Keratinocyte (primary cell): ENCODE results near the gene UBE2QL1. TPM values are rescaled to one million over a fixed set of nuclear protein-coding genes. Genes with fewer than 3 reads are reported as not detected.

ENCODE experiments used
- DNase-seq: peaks from one replicate; pipeline ENCODE4 v3.0.0-alpha.2; 2011; ENCODE audit warnings: low read depth, missing footprints, low spot score
- FAIRE-seq: peaks from 2 replicates; lab custom pipeline; 2011; peaks lifted over from hg19 to GRCh38; lab: Jason Lieb, UNC
- H2AFZ ChIP-seq: 2 replicates; pipeline ENCODE4 v1.6.0; 2012; ENCODE audit warnings: low read length, control low read depth, inconsistent platforms; ENCODE audit not compliant: control insufficient read depth
- H3K27ac ChIP-seq: 2 replicates; pipeline ENCODE4 v1.5.1; 2011; ENCODE audit warnings: low read length; ENCODE audit not compliant: control insufficient read depth, insufficient read depth
- H3K27me3 ChIP-seq: 3 replicates; pipeline ENCODE4 v1.6.0; 2011; ENCODE audit warnings: low read length; ENCODE audit not compliant: control insufficient read depth, insufficient read depth; ENCODE audit errors: extremely low read depth
- H3K36me3 ChIP-seq, 2 experiments: 2 replicates in 1 of 2; 3 replicates in 1 of 2; pipeline ENCODE4 v1.5.1; 2011; ENCODE audit warnings: low read length in 2 of 2, mild to moderate bottlenecking in 1 of 2; ENCODE audit not compliant: control insufficient read depth in 2 of 2, insufficient read depth in 2 of 2; ENCODE audit errors: extremely low read depth in 1 of 2
- H3K4me1 ChIP-seq: 3 replicates; pipeline ENCODE4 v1.5.1; 2011; ENCODE audit warnings: low read length; ENCODE audit not compliant: control insufficient read depth, insufficient read depth; ENCODE audit errors: extremely low read depth
- H3K4me2 ChIP-seq: 3 replicates; pipeline ENCODE4 v1.6.0; 2011; ENCODE audit warnings: low read depth, low read length; ENCODE audit not compliant: control insufficient read depth, insufficient read depth; ENCODE audit errors: extremely low read depth
- H3K4me3 ChIP-seq, 3 experiments: fragments of 200-600 bp in 1 of 3; sonication (generic) in 1 of 3; 2 replicates in 2 of 3; 3 replicates in 1 of 3; pipeline ENCODE4 v1.5.1; 2011 to 2016; ENCODE audit warnings: low read length in 3 of 3, mild to moderate bottlenecking in 3 of 3, control low read depth in 2 of 3, inconsistent platforms in 1 of 3, low read depth in 1 of 3, mixed read lengths in 1 of 3, mixed run types in 1 of 3, moderate library complexity in 1 of 3; ENCODE audit not compliant: control insufficient read depth in 2 of 3, insufficient read depth in 2 of 3; ENCODE audit errors: extremely low read depth in 1 of 3
- H3K79me2 ChIP-seq: 2 replicates; pipeline ENCODE4 v1.6.0; 2012; ENCODE audit warnings: low read length; ENCODE audit not compliant: control insufficient read depth, insufficient read depth
- H3K9ac ChIP-seq: 3 replicates; pipeline ENCODE4 v1.6.0; 2011; ENCODE audit warnings: low read length; ENCODE audit not compliant: control insufficient read depth, insufficient read depth; ENCODE audit errors: extremely low read depth
- H3K9me1 ChIP-seq: 3 replicates; pipeline ENCODE4 v1.6.0; 2011; ENCODE audit warnings: low read length; ENCODE audit not compliant: control insufficient read depth, insufficient read depth; ENCODE audit errors: extremely low read depth
- H3K9me3 ChIP-seq: 2 replicates; pipeline ENCODE4 v1.5.1; 2012; ENCODE audit warnings: low read depth, low read length; ENCODE audit not compliant: control insufficient read depth
- H4K20me1 ChIP-seq: 3 replicates; pipeline ENCODE4 v1.6.0; 2011; ENCODE audit warnings: low read length; ENCODE audit not compliant: control insufficient read depth, insufficient read depth; ENCODE audit errors: extremely low read depth
- CTCF ChIP-seq, 3 experiments: IDR thresholded peaks in 1 of 3; conservative IDR thresholded peaks in 1 of 3; optimal IDR thresholded peaks in 1 of 3; 2 replicates in 2 of 3; 3 replicates in 1 of 3; pipeline versions ENCODE3 to v1.5.1; 2011; ENCODE audit warnings: low read length in 3 of 3, mild to moderate bottlenecking in 3 of 3, moderate library complexity in 2 of 3, control low read depth in 1 of 3, inconsistent platforms in 1 of 3; ENCODE audit not compliant: insufficient read depth in 2 of 3; ENCODE audit errors: extremely low read depth in 1 of 3
- EZH2 ChIP-seq: IDR thresholded peaks from one replicate; pipeline ENCODE4 v1.6.1; 2012; ENCODE audit warnings: inconsistent platforms, mild to moderate bottlenecking, low read length, moderate library complexity
- dilution Hi-C: fragments of 300-500 bp; cut with MboI; formaldehyde crosslinking; loops from one replicate; pipeline ENCODE4 v1.7.0; 2020; ENCODE audit warnings: low sequenced_read_pairs; ENCODE audit not compliant: extremely low pct_ligation_motif_present
- polyA plus RNA-seq, 5 experiments: library from polyadenylated mRNA; depleted of rRNA in 3 of 5; stranded (reverse) in 3 of 5; stranded (forward) in 1 of 5; unstranded in 1 of 5; fragments of >200 nt; gene quantifications; 1 replicate in 1 of 5; 2 replicates in 3 of 5; 3 replicates in 1 of 5; pipeline versions ENCODE4 v1.2.1 to v1.2.3, GENCODE V29; 2011 to 2012; ENCODE audit warnings: missing spikeins in 2 of 5, low read depth in 1 of 5, low replicate concordance in 1 of 5

The UBE2QL1 gene
- polyA plus RNA-seq, 1 donor (not counting 4 experiments of a cell fraction or from before 2014, with no cell fraction given): not detected

- FAIRE-seq (no peak), DNase-seq (no peak)
- no peak for TF ChIP-seq CTCF (optimal IDR thresholded peaks at IDR 0.05 in 1 of 3, IDR thresholded peaks at IDR 0.05 in 1 of 3, conservative IDR thresholded peaks at IDR 0.05 in 1 of 3; ENCODE audit: extremely low read depth in 1 of 3, insufficient read depth in 2 of 3, low read length in 3 of 3)
- TF ChIP-seq EZH2: no peak
- no peak overlapping the region for H3K4me3 ChIP-seq
- H3K36me3 ChIP-seq: no peaks in the 10 kb centered on the region
- dilution Hi-C loops: no loop called here
- no peak overlapping the region for H3K27ac ChIP-seq
- H3K9me1 ChIP-seq: no peaks in the 10 kb centered on the region
- H4K20me1 ChIP-seq: no peaks in the 10 kb centered on the region
- no peak overlapping the region for H2AFZ ChIP-seq
- no peak overlapping the region for H3K9ac ChIP-seq
- H3K79me2 ChIP-seq: no peaks in the 10 kb centered on the region
- no peaks in the 10 kb centered on the region for H3K9me3 ChIP-seq
- H3K27me3 ChIP-seq: no peaks in the 10 kb centered on the region
- peaks cover 16% of the 10 kb centered on the region for H3K4me1 ChIP-seq
- H3K4me2 ChIP-seq: no peak overlapping the region
Measured at GRCh38 chr5:6432206-6432605, 16.5 kb upstream of the UBE2QL1 start.

GRCh38 chr5:6434731-6435130 lies 13.9 kb upstream of the UBE2QL1 start:
- Histone ChIP-seq H3K36me3 (no peaks in the 10 kb centered on the region), H3K9ac (no peak overlapping the region), H3K4me1 (peaks cover 5% of the 10 kb centered on the region), H3K4me2 (no peak overlapping the region), H2AFZ (no peak overlapping the region), H3K79me2 (no peaks in the 10 kb centered on the region), H3K9me1 (no peaks in the 10 kb centered on the region), H4K20me1 (no peaks in the 10 kb centered on the region), H3K9me3 (no peaks in the 10 kb centered on the region), H3K4me3 (no peak overlapping the region), H3K27me3 (no peaks in the 10 kb centered on the region), H3K27ac (no peak overlapping the region)
- TF ChIP-seq EZH2 (no peak), CTCF (optimal IDR thresholded peaks at IDR 0.05 in 1 of 3, IDR thresholded peaks at IDR 0.05 in 1 of 3, conservative IDR thresholded peaks at IDR 0.05 in 1 of 3; ENCODE audit: extremely low read depth in 1 of 3, insufficient read depth in 2 of 3, low read length in 3 of 3) (no peak)
- dilution Hi-C loops: no loop called here
- no peak for DNase-seq
- no peak for FAIRE-seq
